Stimulated activated CD4-positive, alpha-beta T cell treated with anti-CD3 and anti-CD28 coated beads, Interleukin-4, amount 100 ng/mL, for 48 hours (primary cell): Measurements from ENCODE around the gene PUS7.
"Not testable (repeated sequence)": the region's sequence is repeated elsewhere in the genome, so short reads cannot be mapped to it uniquely, and the experiment has no call there.

Source experiments
- DNase-seq, 2 donors: peaks; one replicate each; pipeline ENCODE4 v3.0.0-alpha.2; 2020; ENCODE audit warnings: low read depth in 2 of 2

Gene PUS7

GRCh38 chr7:105496521-105496920 lies 25.6 kb downstream of the PUS7 start:
- DNase-seq, result no peak

GRCh38 chr7:105493923-105494315 lies 28.2 kb downstream of the PUS7 start:
- no peak for DNase-seq

GRCh38 chr7:105493196-105493922 lies 28.7 kb downstream of the PUS7 start:
- no peak for DNase-seq

GRCh38 chr7:105489409-105489808 lies 32.7 kb downstream of the PUS7 start:
- no peak for DNase-seq

- DNase-seq, result no peak
Observed at GRCh38 chr7:105487579-105488571, 34.2 kb downstream of the PUS7 start.

GRCh38 chr7:105480931-105481330 lies 41.1 kb downstream of the PUS7 start:
- no peak for DNase-seq

- DNase-seq, result no peak
Observed at GRCh38 chr7:105478606-105479005, 43.5 kb downstream of the PUS7 start.

- no peak for DNase-seq
Observed at GRCh38 chr7:105477908-105478307, 44.2 kb downstream of the PUS7 start.

GRCh38 chr7:105474045-105474444 lies 48.0 kb downstream of the PUS7 start:
- no peak for DNase-seq

- DNase-seq, result no peak
Observed at GRCh38 chr7:105473163-105473562, 48.9 kb downstream of the PUS7 start.

GRCh38 chr7:105470846-105471245 lies 51.2 kb downstream of the PUS7 start:
- no peak for DNase-seq

- no peak for DNase-seq
Observed at GRCh38 chr7:105470090-105470489, 52.0 kb downstream of the PUS7 start.

- no peak for DNase-seq
Observed at GRCh38 chr7:105462765-105463420, 59.2 kb downstream of the PUS7 start.

- no peak for DNase-seq
Observed at GRCh38 chr7:105461518-105461917, 60.6 kb downstream of the PUS7 start.

- no peak for DNase-seq
Observed at GRCh38 chr7:105457619-105458225, 64.3 kb downstream of the PUS7 start.

GRCh38 chr7:105454921-105455320 lies 67.2 kb downstream of the PUS7 start:
- DNase-seq, result no peak

GRCh38 chr7:105454095-105454747 lies 67.8 kb downstream of the PUS7 start:
- DNase-seq, result no peak

- DNase-seq, result no peak
Observed at GRCh38 chr7:105452085-105452484, 70.0 kb downstream of the PUS7 start.

- not testable (repeated sequence) for DNase-seq
Observed at GRCh38 chr7:105450870-105451269, 71.2 kb downstream of the PUS7 start.

GRCh38 chr7:105450177-105450861 lies 71.8 kb downstream of the PUS7 start:
- no peak for DNase-seq

- DNase-seq, result no peak
Observed at GRCh38 chr7:105448181-105448580, 73.9 kb downstream of the PUS7 start.
